Mucosa of stomach (tissue), 1 donor: ENCODE measurements around the gene DBF4B.

Source experiments
- H3K27me3 ChIP-seq: one replicate; pipeline ENCODE4 v1.7.0; 2013; ENCODE audit warnings: mild to moderate bottlenecking, low read length; ENCODE audit not compliant: control insufficient read depth, insufficient read depth
- H3K36me3 ChIP-seq: one replicate; pipeline ENCODE4 v1.7.0; 2013; ENCODE audit warnings: low read length; ENCODE audit not compliant: control insufficient read depth, insufficient read depth
- H3K4me1 ChIP-seq: one replicate; pipeline ENCODE4 v1.7.0; 2013; ENCODE audit warnings: mild to moderate bottlenecking, low read length; ENCODE audit not compliant: control insufficient read depth, insufficient read depth
- H3K4me3 ChIP-seq: one replicate; pipeline ENCODE4 v1.7.0; 2013; ENCODE audit warnings: low read length
- H3K9ac ChIP-seq: one replicate; pipeline ENCODE4 v1.7.0; 2013; ENCODE audit warnings: mild to moderate bottlenecking, low read length, moderate library complexity
- H3K9me3 ChIP-seq: one replicate; pipeline ENCODE4 v1.7.0; 2013; ENCODE audit warnings: mild to moderate bottlenecking, low read length, moderate library complexity; ENCODE audit not compliant: control insufficient read depth
- donor health status: Pancreatic carcinoma.

DBF4B gene

DNA sequence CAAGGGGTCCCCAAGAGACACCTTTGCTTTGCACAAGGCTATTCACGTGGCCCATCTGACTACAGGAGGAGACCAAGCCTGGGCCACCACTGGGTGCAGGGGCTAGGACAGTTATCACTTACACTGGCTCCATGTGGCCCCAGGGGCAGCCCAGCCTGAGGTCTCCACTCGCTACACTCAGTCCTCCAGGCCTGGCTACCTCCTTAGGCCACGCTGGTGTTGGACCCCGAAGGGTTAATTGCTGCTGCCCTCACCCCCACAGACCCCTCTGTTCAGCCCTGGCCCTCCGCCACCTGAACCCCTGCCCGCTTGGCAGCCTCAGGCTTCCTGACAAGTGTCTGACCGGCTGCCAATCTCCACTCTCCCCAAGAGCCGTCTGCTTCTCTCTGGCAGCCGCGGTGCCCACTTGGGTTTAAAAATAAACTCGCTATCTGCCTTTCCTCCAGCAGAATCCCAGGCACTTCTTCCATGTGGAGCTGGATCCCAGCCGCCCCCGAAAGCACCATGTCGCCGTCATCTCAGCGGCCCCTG is 78.2 kb downstream of the DBF4B start:
- H3K9ac ChIP-seq = no peak overlapping the region
- H3K9me3 ChIP-seq = no peaks in the 10 kb centered on the region
- H3K27me3 ChIP-seq = no peaks in the 10 kb centered on the region
- H3K4me3 ChIP-seq = no peak overlapping the region
- H3K36me3 ChIP-seq = no peaks in the 10 kb centered on the region
- H3K4me1 ChIP-seq = no peaks in the 10 kb centered on the region

GRCh38 chr17:44787271-44787940 is 78.9 kb downstream of the DBF4B start:
- Histone ChIP-seq H3K4me3 (no peak overlapping the region), H3K27me3 (no peaks in the 10 kb centered on the region), H3K9me3 (no peaks in the 10 kb centered on the region), H3K36me3 (no peaks in the 10 kb centered on the region), H3K9ac (no peak overlapping the region), H3K4me1 (no peaks in the 10 kb centered on the region)

DNA sequence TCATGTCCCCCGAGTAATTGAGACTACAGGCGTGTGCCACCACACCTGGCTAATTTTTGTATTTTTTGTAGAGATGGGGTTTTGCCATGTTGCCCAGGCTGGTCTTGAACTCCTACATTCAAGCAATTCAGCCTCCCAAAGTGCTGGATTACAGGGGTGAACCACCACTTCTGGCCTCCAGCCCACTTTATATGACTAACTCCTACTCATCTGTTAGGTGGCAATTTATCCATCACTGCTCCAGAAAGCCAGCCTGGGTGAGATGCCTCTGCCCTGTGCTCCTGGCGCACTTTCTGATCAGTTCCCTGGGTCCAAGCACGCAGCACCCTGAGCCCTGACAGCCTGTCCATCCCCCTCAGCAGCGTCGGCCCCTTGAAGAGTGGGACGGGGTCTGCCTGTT is 79.7 kb downstream of the DBF4B start:
- Histone ChIP-seq H3K4me1 (no peaks in the 10 kb centered on the region), H3K9me3 (no peaks in the 10 kb centered on the region), H3K9ac (no peak overlapping the region)

GRCh38 chr17:44792276-44792675 is 83.8 kb downstream of the DBF4B start:
- H3K9ac ChIP-seq = no peak overlapping the region
- H3K36me3 ChIP-seq = no peaks in the 10 kb centered on the region
- no peaks in the 10 kb centered on the region for H3K4me1 ChIP-seq
- peaks cover under 1% of the 10 kb centered on the region for H3K27me3 ChIP-seq
- H3K9me3 ChIP-seq = no peaks in the 10 kb centered on the region
- H3K4me3 ChIP-seq = no peak overlapping the region

More for the DNA sequence above, 79.7 kb downstream of the DBF4B start:
- Histone ChIP-seq H3K36me3 (no peaks in the 10 kb centered on the region), H3K4me3 (no peak overlapping the region), H3K27me3 (no peaks in the 10 kb centered on the region)

- Histone ChIP-seq H3K27me3 (peaks cover 8% of the 10 kb centered on the region), H3K9ac (no peak overlapping the region), H3K36me3 (no peaks in the 10 kb centered on the region), H3K4me1 (no peaks in the 10 kb centered on the region), H3K4me3 (no peak overlapping the region), H3K9me3 (no peaks in the 10 kb centered on the region)
Observed at GRCh38 chr17:44793885-44794842, 85.7 kb downstream of the DBF4B start.

GRCh38 chr17:44794851-44795413 is 86.5 kb downstream of the DBF4B start:
- H3K9me3 ChIP-seq = no peaks in the 10 kb centered on the region
- H3K4me3 ChIP-seq = no peak overlapping the region
- no peak overlapping the region for H3K9ac ChIP-seq
- no peaks in the 10 kb centered on the region for H3K36me3 ChIP-seq
- no peaks in the 10 kb centered on the region for H3K4me1 ChIP-seq
- peaks cover 8% of the 10 kb centered on the region for H3K27me3 ChIP-seq

DNA sequence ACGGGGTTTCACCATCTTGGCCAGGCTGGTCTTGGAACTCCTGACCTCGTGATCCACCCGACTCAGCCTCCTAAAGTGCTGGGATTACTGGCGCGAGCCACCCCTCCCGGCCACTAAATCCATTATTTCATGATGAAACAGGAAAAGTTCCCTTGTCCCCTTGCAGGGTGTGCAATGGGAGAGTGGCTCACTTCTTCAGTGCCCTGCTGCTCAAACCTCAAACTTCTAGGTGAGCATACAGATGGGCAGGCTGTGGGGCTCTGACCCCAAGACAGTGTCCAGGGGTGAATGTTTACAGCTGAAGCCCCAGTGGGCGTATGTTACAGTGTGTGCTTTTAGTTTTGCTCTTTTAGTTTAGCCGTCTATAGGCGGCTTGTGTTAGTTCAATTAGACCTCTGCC is 87.0 kb downstream of the DBF4B start:
- Histone ChIP-seq H3K36me3 (no peaks in the 10 kb centered on the region), H3K9me3 (no peaks in the 10 kb centered on the region), H3K27me3 (peaks cover 8% of the 10 kb centered on the region), H3K9ac (no peak overlapping the region), H3K4me3 (no peak overlapping the region), H3K4me1 (no peaks in the 10 kb centered on the region)

- Histone ChIP-seq H3K4me3 (no peak overlapping the region), H3K4me1 (no peaks in the 10 kb centered on the region)
Observed at GRCh38 chr17:44795928-44796327, 87.5 kb downstream of the DBF4B start.

GRCh38 chr17:44796731-44797130 is 88.3 kb downstream of the DBF4B start:
- H3K4me1 ChIP-seq = no peaks in the 10 kb centered on the region
- no peaks in the 10 kb centered on the region for H3K9me3 ChIP-seq
- peaks cover 8% of the 10 kb centered on the region for H3K27me3 ChIP-seq
- no peak overlapping the region for H3K4me3 ChIP-seq
- no peaks in the 10 kb centered on the region for H3K36me3 ChIP-seq
- no peak overlapping the region for H3K9ac ChIP-seq

More at GRCh38 chr17:44795928-44796327, 87.5 kb downstream of the DBF4B start:
- H3K27me3 ChIP-seq = peaks cover 8% of the 10 kb centered on the region
- H3K36me3 ChIP-seq = no peaks in the 10 kb centered on the region
- H3K9ac ChIP-seq = no peak overlapping the region
- no peaks in the 10 kb centered on the region for H3K9me3 ChIP-seq

- Histone ChIP-seq H3K36me3 (no peaks in the 10 kb centered on the region), H3K27me3 (peaks cover 8% of the 10 kb centered on the region), H3K9ac (no peak overlapping the region), H3K4me1 (no peaks in the 10 kb centered on the region), H3K9me3 (no peaks in the 10 kb centered on the region), H3K4me3 (no peak overlapping the region)
Observed at GRCh38 chr17:44797802-44798201, 89.3 kb downstream of the DBF4B start.

DNA sequence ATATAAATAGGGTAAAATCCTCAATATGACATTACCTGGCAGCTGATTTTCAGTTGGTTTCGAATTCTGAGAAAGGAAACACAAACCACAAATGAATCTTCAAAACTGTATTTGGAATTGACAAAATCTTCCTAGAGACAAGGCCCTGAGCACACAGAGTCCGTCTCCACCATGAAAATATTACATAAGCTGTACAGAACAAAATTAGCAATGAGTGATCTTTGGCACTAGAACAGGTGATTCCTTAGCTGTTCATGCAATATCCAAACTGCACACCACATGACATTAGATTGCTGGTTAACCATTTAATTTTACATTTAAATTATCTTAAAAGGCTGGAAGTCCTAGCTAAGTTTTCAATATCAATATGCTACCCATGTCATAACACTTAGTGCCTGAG is 89.9 kb downstream of the DBF4B start:
- peaks cover 8% of the 10 kb centered on the region for H3K27me3 ChIP-seq
- no peaks in the 10 kb centered on the region for H3K4me1 ChIP-seq
- H3K36me3 ChIP-seq = no peaks in the 10 kb centered on the region
- H3K4me3 ChIP-seq = no peak overlapping the region
- no peaks in the 10 kb centered on the region for H3K9me3 ChIP-seq
- H3K9ac ChIP-seq = no peak overlapping the region
